SK-N-SH treated with all-trans-retinoic acid at 6 μM for 48 hours (cell line): ENCODE results near the gene KLHDC4.

Experiments used
- ARNTL ChIP-seq: fragments of 450-650 bp; formaldehyde crosslinking; IDR thresholded peaks from 2 replicates; pipeline ENCODE4 v1.5.0; 2020; ENCODE audit warnings: low read depth, mild to moderate bottlenecking, moderate library complexity, borderline replicate concordance
- ESRRG ChIP-seq: fragments of 250-450 bp; sonication (Bioruptor Pico); IDR thresholded peaks from 2 replicates; pipeline ENCODE4 v1.6.1; 2021; ENCODE audit warnings: mild to moderate bottlenecking
- POU6F1 ChIP-seq: fragments of 250-450 bp; sonication (Bioruptor Pico); IDR thresholded peaks from 2 replicates; pipeline ENCODE4 v1.8.0; 2021; ENCODE audit warnings: low read depth, mild to moderate bottlenecking, moderate library complexity, borderline replicate concordance
- RARB ChIP-seq: fragments of 250-450 bp; sonication (Bioruptor Pico); IDR thresholded peaks from 2 replicates; pipeline ENCODE4 v1.8.0; 2021; ENCODE audit warnings: mild to moderate bottlenecking, moderate library complexity
- SNAI2 ChIP-seq: fragments of 250-450 bp; sonication (Bioruptor Pico); IDR thresholded peaks from 2 replicates; pipeline ENCODE4 v1.5.0; 2020; ENCODE audit warnings: mild to moderate bottlenecking, moderate library complexity
- TCF4 ChIP-seq: fragments of 250-450 bp; sonication (Bioruptor Pico); IDR thresholded peaks from 2 replicates; pipeline ENCODE4 v1.8.0; 2021; ENCODE audit warnings: mild to moderate bottlenecking, moderate library complexity, borderline replicate concordance
- TOX ChIP-seq: fragments of 250-450 bp; sonication (Bioruptor Pico); IDR thresholded peaks from 2 replicates; pipeline ENCODE4 v1.8.0; 2021; ENCODE audit warnings: mild to moderate bottlenecking, moderate library complexity, borderline replicate concordance
- ZFP3 ChIP-seq: fragments of 250-450 bp; sonication (Bioruptor Pico); IDR thresholded peaks from 2 replicates; pipeline ENCODE4 v1.5.0; 2020; ENCODE audit warnings: mild to moderate bottlenecking, moderate library complexity
- ZNF70 ChIP-seq: fragments of 450-650 bp; formaldehyde crosslinking; IDR thresholded peaks from 2 replicates; pipeline ENCODE4 v1.5.0; 2020; ENCODE audit warnings: mild to moderate bottlenecking, moderate library complexity
- TF ChIP-seq, protein P1 (sequence below): fragments of 250-450 bp; sonication (Bioruptor Pico); IDR thresholded peaks from 2 replicates; pipeline ENCODE4 v1.5.1; 2020; ENCODE audit warnings: low read depth, mild to moderate bottlenecking, moderate library complexity

DNA sequence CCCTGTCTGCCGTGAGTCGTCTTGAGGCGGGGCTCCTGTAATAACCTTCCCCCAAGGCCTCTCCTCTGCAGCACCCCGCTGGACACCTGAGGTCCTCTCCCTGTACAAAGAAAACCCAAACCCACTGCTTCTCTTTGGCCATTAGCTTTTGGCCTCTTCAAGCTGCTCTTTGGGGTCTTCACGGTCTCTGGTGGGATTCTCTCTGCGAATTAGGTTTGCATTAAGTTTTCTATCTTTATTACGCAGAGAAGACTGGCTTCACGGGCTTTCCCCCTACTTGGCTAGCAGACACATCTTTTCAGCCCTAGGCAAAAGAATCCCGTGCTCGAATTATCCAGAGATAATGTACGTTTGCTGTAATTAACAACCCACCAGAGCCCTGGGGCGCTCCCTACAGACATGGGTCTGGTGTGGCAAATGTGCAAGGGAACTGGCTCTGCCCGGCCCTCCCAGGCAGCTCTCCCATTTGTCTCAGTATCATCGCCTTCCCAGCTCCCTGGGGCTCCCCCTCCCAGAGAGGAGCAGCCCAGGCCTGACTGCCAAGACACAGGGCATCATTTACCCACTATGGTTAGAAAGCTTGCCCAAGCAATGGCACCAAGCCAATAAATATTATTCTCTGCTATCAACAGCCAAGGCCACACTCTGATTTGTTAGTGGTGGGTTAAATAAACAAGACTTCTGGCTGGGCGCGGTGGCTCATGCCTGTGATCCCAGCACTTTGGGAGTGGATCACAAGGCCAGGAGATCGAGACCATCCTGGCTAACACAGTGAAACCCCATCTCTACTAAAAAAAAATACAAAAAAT lies 24.7 kb upstream of the KLHDC4 start:
- TF ChIP-seq ESRRG: no peak
- TF ChIP-seq TOX (CRISPR knock-in tag): no peak
- TF ChIP-seq ZFP3 (CRISPR knock-in tag): 0 out of 2 replicates have a peak, but pooled peaks have one; percentile 70
- no peak for TF ChIP-seq SNAI2 (CRISPR knock-in tag)
- no peak for TF ChIP-seq ARNTL (CRISPR knock-in tag)
- no peak for TF ChIP-seq POU6F1
- TF ChIP-seq, protein P1, sequence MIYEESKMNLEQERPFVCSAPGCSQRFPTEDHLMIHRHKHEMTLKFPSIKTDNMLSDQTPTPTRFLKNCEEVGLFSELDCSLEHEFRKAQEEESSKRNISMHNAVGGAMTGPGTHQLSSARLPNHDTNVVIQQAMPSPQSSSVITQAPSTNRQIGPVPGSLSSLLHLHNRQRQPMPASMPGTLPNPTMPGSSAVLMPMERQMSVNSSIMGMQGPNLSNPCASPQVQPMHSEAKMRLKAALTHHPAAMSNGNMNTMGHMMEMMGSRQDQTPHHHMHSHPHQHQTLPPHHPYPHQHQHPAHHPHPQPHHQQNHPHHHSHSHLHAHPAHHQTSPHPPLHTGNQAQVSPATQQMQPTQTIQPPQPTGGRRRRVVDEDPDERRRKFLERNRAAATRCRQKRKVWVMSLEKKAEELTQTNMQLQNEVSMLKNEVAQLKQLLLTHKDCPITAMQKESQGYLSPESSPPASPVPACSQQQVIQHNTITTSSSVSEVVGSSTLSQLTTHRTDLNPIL (CRISPR knock-in tag): no peak
- TF ChIP-seq ZNF70: no peak
- no peak for TF ChIP-seq RARB (CRISPR knock-in tag)
- TF ChIP-seq TCF4 (CRISPR knock-in tag): no peak
